ENCODE results near the gene NLGN2. TPM values are rescaled to one million over a fixed set of nuclear protein-coding genes. Genes with fewer than 3 reads are reported as not detected.

NLGN2 gene
- total RNA-seq, 1 experiment from 2014 or later: 76.7 TPM

- H3K27me3 Mint-ChIP-seq (ENCODE audit: low read depth): no peaks in the 10 kb centered on the region; the same call in 1 of the 2 replicates
- H3K9me3 Mint-ChIP-seq: no peaks in the 10 kb centered on the region
- peak overlapping the region; percentile 63; the same call in 1 of the 2 replicates for H3K27ac Mint-ChIP-seq
- ChIA-PET POLR2A (interaction anchor here (0.8 to 2.1 kb wide), 5 partner anchors 9 to 43 kb away, joined by 3 to 10 read pairs (median 5); partner anchors contain the start of genes TMEM102 and TMEM256), CTCF (interaction anchor here (0.6 to 4.1 kb wide), 31 partner anchors 8 to 294 kb away, joined by 3 to 59 read pairs (median 7); partner anchors contain the start of genes ACAP1, CHRNB1, FGF11 and NLGN2)
- peaks cover 20% of the 10 kb centered on the region for H3K36me3 Mint-ChIP-seq
- peak overlapping the region; percentile 90 for H3K4me3 Mint-ChIP-seq
- ATAC-seq (peak; percentile 7), DNase-seq (ENCODE audit: low spot score) (peak; percentile 51)
- TF ChIP-seq, protein P1, sequence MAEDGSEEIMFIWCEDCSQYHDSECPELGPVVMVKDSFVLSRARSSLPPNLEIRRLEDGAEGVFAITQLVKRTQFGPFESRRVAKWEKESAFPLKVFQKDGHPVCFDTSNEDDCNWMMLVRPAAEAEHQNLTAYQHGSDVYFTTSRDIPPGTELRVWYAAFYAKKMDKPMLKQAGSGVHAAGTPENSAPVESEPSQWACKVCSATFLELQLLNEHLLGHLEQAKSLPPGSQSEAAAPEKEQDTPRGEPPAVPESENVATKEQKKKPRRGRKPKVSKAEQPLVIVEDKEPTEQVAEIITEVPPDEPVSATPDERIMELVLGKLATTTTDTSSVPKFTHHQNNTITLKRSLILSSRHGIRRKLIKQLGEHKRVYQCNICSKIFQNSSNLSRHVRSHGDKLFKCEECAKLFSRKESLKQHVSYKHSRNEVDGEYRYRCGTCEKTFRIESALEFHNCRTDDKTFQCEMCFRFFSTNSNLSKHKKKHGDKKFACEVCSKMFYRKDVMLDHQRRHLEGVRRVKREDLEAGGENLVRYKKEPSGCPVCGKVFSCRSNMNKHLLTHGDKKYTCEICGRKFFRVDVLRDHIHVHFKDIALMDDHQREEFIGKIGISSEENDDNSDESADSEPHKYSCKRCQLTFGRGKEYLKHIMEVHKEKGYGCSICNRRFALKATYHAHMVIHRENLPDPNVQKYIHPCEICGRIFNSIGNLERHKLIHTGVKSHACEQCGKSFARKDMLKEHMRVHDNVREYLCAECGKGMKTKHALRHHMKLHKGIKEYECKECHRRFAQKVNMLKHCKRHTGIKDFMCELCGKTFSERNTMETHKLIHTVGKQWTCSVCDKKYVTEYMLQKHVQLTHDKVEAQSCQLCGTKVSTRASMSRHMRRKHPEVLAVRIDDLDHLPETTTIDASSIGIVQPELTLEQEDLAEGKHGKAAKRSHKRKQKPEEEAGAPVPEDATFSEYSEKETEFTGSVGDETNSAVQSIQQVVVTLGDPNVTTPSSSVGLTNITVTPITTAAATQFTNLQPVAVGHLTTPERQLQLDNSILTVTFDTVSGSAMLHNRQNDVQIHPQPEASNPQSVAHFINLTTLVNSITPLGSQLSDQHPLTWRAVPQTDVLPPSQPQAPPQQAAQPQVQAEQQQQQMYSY (CRISPR knock-in tag; IDR thresholded peaks at IDR 0.05): 0 out of 2 replicates have a peak, but pooled peaks have one; percentile 24
- TF ChIP-seq, protein P2, sequence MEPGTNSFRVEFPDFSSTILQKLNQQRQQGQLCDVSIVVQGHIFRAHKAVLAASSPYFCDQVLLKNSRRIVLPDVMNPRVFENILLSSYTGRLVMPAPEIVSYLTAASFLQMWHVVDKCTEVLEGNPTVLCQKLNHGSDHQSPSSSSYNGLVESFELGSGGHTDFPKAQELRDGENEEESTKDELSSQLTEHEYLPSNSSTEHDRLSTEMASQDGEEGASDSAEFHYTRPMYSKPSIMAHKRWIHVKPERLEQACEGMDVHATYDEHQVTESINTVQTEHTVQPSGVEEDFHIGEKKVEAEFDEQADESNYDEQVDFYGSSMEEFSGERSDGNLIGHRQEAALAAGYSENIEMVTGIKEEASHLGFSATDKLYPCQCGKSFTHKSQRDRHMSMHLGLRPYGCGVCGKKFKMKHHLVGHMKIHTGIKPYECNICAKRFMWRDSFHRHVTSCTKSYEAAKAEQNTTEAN (CRISPR knock-in tag; IDR thresholded peaks at IDR 0.05): no peak
- peaks cover 11% of the 10 kb centered on the region for H3K4me1 Mint-ChIP-seq
These were observed 14.7 kb upstream of the NLGN2 start for GRCh38 chr17:7392696-7393612.

GRCh38 chr17:7393613-7394451 is 13.8 kb upstream of the NLGN2 start:
- Mint-ChIP-seq H3K27me3 (ENCODE audit: low read depth) (no peaks in the 10 kb centered on the region; the same call in 1 of the 2 replicates), H3K4me1 (peaks cover 11% of the 10 kb centered on the region), H3K27ac (no peak overlapping the region), H3K9me3 (no peaks in the 10 kb centered on the region), H3K4me3 (peak overlapping the region; percentile 90), H3K36me3 (peaks cover 20% of the 10 kb centered on the region)
- TF ChIP-seq ZNF138 (CRISPR knock-in tag; conservative IDR thresholded peaks at IDR 0.05) (0 out of 2 replicates have a peak, but pooled peaks have one; percentile 15), RORB (CRISPR knock-in tag; IDR thresholded peaks at IDR 0.05) (no peak), FOXP1 (CRISPR knock-in tag; IDR thresholded peaks at IDR 0.05; ENCODE audit: borderline replicate concordance) (peak; percentile 74), ZNF219 (CRISPR knock-in tag; IDR thresholded peaks at IDR 0.05; ENCODE audit: borderline replicate concordance) (no peak), CREM (CRISPR knock-in tag; IDR thresholded peaks at IDR 0.05) (peak; percentile 28; the same call in 1 of the 2 replicates), IRF2 (CRISPR knock-in tag; IDR thresholded peaks at IDR 0.05; ENCODE audit: borderline replicate concordance, low read depth) (no peak)
- TF ChIP-seq, protein P3, sequence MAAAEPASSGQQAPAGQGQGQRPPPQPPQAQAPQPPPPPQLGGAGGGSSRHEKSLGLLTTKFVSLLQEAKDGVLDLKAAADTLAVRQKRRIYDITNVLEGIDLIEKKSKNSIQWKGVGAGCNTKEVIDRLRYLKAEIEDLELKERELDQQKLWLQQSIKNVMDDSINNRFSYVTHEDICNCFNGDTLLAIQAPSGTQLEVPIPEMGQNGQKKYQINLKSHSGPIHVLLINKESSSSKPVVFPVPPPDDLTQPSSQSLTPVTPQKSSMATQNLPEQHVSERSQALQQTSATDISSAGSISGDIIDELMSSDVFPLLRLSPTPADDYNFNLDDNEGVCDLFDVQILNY (CRISPR knock-in tag; IDR thresholded peaks at IDR 0.05): peak; percentile 24; the same call in 1 of the 2 replicates
- TF ChIP-seq, protein P4, sequence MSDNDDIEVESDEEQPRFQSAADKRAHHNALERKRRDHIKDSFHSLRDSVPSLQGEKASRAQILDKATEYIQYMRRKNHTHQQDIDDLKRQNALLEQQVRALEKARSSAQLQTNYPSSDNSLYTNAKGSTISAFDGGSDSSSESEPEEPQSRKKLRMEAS (CRISPR knock-in tag; IDR thresholded peaks at IDR 0.05): peak; percentile 47; the same call in 1 of the 2 replicates
- TF ChIP-seq, protein P5, sequence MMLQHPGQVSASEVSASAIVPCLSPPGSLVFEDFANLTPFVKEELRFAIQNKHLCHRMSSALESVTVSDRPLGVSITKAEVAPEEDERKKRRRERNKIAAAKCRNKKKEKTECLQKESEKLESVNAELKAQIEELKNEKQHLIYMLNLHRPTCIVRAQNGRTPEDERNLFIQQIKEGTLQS (CRISPR knock-in tag; conservative IDR thresholded peaks at IDR 0.05): no peak
- TF ChIP-seq, protein P6, sequence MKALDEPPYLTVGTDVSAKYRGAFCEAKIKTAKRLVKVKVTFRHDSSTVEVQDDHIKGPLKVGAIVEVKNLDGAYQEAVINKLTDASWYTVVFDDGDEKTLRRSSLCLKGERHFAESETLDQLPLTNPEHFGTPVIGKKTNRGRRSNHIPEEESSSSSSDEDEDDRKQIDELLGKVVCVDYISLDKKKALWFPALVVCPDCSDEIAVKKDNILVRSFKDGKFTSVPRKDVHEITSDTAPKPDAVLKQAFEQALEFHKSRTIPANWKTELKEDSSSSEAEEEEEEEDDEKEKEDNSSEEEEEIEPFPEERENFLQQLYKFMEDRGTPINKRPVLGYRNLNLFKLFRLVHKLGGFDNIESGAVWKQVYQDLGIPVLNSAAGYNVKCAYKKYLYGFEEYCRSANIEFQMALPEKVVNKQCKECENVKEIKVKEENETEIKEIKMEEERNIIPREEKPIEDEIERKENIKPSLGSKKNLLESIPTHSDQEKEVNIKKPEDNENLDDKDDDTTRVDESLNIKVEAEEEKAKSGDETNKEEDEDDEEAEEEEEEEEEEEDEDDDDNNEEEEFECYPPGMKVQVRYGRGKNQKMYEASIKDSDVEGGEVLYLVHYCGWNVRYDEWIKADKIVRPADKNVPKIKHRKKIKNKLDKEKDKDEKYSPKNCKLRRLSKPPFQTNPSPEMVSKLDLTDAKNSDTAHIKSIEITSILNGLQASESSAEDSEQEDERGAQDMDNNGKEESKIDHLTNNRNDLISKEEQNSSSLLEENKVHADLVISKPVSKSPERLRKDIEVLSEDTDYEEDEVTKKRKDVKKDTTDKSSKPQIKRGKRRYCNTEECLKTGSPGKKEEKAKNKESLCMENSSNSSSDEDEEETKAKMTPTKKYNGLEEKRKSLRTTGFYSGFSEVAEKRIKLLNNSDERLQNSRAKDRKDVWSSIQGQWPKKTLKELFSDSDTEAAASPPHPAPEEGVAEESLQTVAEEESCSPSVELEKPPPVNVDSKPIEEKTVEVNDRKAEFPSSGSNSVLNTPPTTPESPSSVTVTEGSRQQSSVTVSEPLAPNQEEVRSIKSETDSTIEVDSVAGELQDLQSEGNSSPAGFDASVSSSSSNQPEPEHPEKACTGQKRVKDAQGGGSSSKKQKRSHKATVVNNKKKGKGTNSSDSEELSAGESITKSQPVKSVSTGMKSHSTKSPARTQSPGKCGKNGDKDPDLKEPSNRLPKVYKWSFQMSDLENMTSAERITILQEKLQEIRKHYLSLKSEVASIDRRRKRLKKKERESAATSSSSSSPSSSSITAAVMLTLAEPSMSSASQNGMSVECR (CRISPR knock-in tag; IDR thresholded peaks at IDR 0.05; ENCODE audit: borderline replicate concordance): 0 out of 2 replicates have a peak, but pooled peaks have one; percentile 55
- POLR2A ChIA-PET: interaction anchor here (0.8 to 2.1 kb wide), 6 partner anchors 10 to 43 kb away, joined by 3 to 10 read pairs (median 4); partner anchors contain the start of genes TMEM102 and TMEM256
- DNase-seq (ENCODE audit: low spot score) (peak; percentile 73), ATAC-seq (peak; percentile 51)
- CTCF ChIA-PET: interaction anchor here (0.6 to 4.1 kb wide), 35 partner anchors 9 to 323 kb away, joined by 3 to 59 read pairs (median 7); partner anchors contain the start of genes ACAP1, CHRNB1, FGF11 and NLGN2

All from WTC11 (cell line).